GM20000 (cell line): ENCODE data around the gene MAPK1.
"Not testable (repeated sequence)": the region's sequence is repeated elsewhere in the genome, so short reads cannot be mapped to it uniquely, and the experiment has no call there.

Experiments
- DNase-seq: peaks from one replicate; pipeline ENCODE4 v3.0.0; 2012; ENCODE audit warnings: low spot score
- TF ChIP-seq, protein P1 (sequence below): IDR thresholded peaks from 2 replicates; pipeline ENCODE4 v1.5.1; 2012; ENCODE audit warnings: mild to moderate bottlenecking, control low read depth; ENCODE audit errors: extremely low read depth, missing control alignments

MAPK1 gene

DNA sequence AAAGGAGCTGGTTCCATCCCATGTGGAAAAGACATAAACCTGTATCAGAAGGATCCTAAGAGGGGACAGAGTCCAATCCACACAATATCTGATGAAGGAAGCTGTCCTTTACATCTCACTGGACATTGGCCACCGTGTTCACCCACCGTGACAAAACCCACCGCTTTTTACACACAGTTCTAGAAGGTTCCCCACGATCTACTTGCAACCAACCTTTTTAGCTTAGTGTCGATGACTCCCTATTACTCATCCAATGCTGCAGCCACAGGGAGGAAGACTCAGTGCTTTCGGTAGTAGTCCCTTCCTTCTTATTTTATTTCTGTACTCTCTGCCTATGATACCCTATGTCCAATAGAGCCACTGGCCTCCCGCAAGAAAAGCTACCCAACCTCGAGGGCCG is 65.4 kb downstream of the MAPK1 start:
- DNase-seq, result no peak
- TF ChIP-seq, protein P1, sequence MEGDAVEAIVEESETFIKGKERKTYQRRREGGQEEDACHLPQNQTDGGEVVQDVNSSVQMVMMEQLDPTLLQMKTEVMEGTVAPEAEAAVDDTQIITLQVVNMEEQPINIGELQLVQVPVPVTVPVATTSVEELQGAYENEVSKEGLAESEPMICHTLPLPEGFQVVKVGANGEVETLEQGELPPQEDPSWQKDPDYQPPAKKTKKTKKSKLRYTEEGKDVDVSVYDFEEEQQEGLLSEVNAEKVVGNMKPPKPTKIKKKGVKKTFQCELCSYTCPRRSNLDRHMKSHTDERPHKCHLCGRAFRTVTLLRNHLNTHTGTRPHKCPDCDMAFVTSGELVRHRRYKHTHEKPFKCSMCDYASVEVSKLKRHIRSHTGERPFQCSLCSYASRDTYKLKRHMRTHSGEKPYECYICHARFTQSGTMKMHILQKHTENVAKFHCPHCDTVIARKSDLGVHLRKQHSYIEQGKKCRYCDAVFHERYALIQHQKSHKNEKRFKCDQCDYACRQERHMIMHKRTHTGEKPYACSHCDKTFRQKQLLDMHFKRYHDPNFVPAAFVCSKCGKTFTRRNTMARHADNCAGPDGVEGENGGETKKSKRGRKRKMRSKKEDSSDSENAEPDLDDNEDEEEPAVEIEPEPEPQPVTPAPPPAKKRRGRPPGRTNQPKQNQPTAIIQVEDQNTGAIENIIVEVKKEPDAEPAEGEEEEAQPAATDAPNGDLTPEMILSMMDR, result no peak

DNA sequence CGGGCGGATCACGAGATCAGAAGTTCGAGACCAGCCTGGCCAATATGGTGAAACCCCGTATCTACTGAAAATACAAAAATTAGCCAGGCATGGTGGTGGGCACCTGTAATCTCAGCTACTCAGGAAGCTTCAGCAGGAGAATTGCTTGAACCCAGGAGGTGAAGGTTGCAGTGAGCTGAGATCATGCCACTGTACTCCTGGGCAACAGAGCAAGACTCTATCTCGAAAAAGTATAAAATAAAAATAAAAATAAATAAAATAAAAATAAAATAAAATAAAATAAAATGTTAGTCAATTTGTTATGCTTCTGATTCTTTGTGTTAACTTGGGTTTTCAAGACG is 66.2 kb downstream of the MAPK1 start:
- not testable (repeated sequence) for DNase-seq

DNA sequence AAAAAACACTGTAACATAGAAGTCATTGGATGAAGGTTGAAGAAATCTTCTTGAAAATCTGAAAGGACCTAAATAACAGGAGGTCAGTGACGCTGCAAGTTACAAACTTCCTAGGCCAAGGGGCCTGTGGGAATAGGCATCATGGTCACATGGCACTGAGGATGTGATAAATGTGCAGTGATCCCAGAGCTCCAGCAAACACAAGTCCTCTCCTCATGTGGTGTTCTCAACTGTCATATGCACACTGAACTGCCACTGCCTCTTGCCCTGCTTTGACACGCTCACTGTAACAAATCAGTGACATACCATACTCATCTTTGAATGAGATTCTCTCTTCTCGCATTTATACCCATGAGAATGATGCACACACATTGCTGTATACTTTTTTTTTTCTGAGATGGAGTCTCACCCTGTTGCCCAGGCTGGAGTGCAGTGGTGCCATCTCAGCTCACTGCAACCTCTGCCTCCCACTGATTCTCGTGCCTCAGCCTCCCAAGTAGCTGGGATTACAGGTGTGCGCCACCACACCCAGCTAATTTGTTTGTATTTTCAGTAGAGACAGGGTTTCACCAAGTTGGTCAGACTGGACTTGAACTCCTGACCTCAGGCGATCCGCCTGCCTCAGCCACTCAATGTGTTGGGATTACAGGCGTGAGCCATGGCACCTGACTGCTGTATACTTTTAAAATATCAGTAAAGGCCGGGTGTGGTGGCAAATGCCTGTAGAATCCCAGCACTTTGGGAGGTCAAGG is 66.7 kb downstream of the MAPK1 start:
- TF ChIP-seq, protein P1, result no peak
- no peak for DNase-seq

DNA sequence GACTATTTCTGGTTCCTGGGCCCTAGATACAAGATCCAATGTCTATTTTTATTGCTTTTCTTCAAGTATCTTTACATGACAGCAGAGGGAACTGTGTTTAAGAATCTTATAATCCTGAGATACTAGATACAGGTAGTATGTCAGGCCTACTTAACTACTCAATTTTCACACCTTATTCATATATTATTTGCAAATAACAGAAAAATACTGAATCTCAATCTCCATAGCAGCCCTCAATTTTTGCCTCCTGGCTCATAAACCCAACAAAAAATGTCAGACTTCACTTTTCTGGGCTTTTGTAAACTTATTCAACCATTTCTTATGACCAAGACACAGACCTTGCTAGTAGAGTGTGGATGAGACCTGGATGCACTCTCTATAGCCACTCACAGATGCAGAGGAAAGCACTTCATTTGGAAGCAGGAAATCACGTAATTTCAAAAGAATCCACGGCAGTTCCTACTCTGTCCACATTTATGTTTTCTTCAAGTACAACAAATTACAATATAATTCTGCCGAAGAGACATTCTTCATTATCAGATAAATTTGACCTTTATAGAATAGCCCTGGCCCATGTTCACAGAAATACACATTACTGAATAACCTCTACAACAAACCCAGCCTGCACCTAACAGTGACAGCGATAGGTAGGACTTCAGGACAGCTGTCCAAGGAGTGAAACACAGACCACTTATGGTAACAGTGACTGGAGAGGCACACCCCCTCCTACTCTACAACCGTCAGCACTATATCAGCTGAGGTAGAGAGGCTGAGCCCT is 69.8 kb downstream of the MAPK1 start:
- DNase-seq, result no peak
- TF ChIP-seq, protein P1, result no peak

DNA sequence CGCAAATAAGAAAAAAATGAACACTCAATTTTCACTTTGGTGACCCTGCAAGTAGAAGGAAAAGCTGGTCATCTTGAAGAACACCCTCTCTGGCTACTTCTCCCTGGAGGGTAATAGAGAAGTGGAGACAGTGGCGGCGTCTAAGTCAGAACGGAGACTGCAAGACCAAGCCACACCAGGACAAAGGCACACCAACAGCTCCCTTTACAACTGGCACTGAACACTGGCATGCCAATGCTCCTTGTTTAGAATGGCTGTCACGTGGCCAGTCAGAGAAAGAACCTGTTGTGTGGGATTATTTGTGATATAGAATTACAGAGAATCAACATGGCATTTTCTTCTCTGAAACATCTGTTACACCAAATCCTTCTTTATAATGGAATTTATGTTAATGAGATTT is 70.6 kb downstream of the MAPK1 start:
- no peak for DNase-seq

DNA sequence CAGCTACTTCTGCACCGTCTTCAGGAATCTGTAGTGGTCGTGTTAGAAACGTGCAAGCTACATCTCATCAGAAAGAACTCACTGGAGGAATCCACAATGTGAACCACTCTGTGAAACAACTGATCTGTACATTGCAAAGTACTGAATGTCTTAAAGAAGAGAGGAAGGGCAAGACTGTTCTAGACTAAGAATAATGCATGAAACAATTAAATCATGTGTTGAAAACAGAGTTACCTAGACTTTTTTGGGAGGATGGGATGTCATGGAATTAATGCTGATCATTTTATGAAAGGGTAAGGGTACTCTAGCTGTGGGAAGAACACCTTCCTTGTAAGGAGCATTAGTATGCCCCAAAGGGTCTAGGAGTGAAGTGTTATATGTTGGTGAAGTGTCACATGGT is 71.2 kb downstream of the MAPK1 start:
- TF ChIP-seq, protein P1, result no peak
- no peak for DNase-seq

More for the DNA sequence above, 70.6 kb downstream of the MAPK1 start:
- TF ChIP-seq, protein P1, result no peak

DNA sequence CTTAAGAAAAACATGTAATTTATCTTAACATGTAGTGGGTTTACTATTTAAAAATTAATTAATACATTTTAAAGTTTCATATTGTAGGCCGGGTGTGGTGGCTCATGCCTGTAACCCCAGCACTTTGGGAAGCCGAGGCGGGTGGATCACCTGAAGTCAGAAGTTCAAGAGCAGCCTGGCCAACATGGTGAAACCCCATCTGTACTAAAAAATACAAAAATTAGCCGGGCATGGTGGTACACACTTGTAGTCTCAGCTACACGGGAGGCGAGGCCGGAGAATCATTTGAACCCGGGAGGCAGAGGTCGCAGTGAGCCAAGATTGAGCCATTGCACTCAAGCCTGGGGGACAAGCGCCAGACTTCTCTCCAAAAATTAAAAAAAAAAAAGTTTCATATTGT is 73.7 kb downstream of the MAPK1 start:
- not testable (repeated sequence) for DNase-seq

DNA sequence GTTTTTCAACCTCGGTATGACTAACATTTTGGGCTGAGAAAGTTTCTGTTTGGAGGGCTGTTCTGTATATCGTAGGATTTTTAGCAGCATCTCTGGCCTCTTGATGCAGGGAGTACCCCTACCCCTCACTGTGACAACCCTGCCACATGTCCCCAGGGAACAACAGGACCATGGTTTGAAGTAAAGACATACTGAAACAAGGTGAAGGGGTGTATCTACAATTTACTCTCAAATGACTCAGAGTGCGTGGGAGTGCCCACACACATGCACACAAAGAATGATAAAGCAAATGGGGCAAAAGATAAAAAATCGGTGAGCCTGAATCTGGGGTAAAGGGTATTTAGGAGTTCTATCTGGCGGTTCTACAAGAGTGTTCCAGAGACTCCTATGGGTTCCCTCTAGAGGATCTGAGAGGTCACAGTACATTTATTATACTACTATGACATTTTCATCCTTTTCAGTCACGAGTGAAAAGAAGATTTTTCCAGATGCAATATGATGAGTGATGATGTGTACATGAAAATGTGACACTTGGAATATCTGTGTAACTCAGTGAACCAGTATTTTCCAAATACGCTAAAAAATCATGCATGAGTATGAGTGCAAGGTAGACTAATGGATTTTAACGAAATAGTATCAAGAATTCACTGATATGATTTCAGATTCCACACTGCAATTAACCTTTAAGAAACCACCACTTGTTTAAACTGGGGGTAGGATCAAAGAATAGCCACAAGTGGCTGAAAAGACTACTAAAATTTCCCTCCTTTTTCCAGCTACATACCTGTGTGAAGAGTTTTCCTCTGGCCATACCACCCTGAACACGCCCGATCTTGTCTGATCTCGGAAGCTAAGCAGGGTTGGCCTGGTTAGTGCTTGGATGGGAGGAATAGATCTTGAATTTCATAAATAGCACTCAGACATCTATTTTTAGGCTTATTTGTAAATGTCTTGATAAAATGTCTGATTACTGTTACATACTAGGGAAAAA is 75.5 kb downstream of the MAPK1 start:
- TF ChIP-seq, protein P1, result no peak
- peak; percentile 53 for DNase-seq

DNA sequence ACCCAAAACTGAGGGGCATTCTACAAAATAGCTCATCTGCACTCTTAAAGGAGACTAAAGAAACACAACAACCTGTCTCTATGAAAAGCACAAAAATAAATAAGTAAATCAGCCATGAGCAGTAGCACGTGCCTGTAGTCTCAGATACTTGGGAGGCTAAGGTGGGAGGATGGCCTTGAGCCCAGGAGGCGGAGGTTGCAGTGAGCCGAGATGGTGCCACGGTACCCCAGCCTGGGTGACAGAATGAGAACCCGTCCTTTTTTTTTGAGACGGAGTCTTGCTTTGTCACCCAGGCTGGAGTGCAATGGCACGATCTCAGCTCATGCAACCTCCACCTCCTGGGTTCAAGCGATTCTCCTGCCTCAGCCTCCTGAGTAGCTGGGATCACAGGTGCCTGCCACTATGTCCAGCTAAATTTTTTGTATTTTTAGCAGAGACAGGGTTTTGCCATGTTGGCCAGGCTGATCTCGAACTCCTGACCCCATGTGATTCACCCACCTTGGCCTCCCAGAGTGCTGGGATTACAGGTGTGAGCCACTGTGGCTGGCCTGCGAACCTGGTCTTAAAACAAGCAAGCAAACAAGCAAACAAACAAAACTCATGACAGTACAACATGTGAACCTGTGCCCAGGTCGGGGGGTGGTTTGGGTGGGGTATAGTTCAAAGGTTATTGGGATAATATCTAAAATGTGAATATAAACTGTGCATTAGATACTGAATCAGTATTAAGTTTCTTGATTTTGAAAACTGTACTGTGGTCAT is 76.4 kb downstream of the MAPK1 start:
- not testable (repeated sequence) for DNase-seq
